Posterior vena cava (tissue), 2 donors: ENCODE results near the gene MACROD1. TPM values are rescaled to one million over a fixed set of nuclear protein-coding genes. Genes with fewer than 3 reads are reported as not detected.

ENCODE experiments used
- DNase-seq: peaks from one replicate; pipeline ENCODE4 v3.0.0-alpha.2; 2020; ENCODE audit warnings: low spot score
- intact Hi-C, 2 donors: fragments of 100-400 bp; cut with DNase I; formaldehyde crosslinking; loops; one replicate each; pipeline versions ENCODE4 v1.14.1 to v1.14.2; 2022 to 2023
- total RNA-seq, 2 donors: library from RNA; stranded (reverse); fragmentation: NEBNext Ultra II Directional; extraction: Animal tissue kit (Norgen Biotek cat#: 25700); gene quantifications; one replicate each; pipeline ENCODE4 v1.2.1, GENCODE V29; 2021
- donor health status: DM: yes; HTN: yes; CAD: no.
- donor health status: DM: yes; HTN: yes; CAD: no.

The MACROD1 gene
- total RNA-seq, 2 donors from 2014 or later: 15.9 to 16.8 TPM

DNA sequence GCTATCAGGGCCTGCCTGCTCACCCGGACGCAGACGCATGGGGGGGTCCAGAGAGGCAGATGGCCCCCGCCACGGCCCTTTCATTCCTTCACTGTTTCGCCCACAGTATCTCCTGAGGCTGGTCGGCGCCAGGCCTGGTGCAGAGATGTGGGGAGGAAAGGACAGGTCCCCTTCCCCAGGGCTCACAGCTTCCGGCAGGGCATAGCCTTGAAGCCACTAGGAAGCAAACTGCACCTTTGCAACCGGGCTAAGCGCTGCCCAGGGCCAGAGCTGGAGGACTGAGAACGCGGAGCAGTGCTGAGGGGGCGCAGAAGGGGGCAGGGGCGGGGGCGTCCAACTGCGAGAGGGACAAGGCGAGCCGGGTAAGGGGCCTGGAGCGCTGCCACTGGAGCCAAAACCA is 150.4 kb downstream of the MACROD1 start:
- intact Hi-C loops: loop anchor here in 1 of 2 donors (5.0 kb wide), 1 partner anchor 1993 kb away; no protein-coding TSS in a partner anchor
- no peak for DNase-seq

- intact Hi-C loops: loop anchor here in 1 of 2 donors (5.0 kb wide), 1 partner anchor 113 kb away; no protein-coding TSS in a partner anchor
- DNase-seq: no peak
These were observed 151.6 kb downstream of the MACROD1 start for GRCh38 chr11:64014356-64014755.

DNA sequence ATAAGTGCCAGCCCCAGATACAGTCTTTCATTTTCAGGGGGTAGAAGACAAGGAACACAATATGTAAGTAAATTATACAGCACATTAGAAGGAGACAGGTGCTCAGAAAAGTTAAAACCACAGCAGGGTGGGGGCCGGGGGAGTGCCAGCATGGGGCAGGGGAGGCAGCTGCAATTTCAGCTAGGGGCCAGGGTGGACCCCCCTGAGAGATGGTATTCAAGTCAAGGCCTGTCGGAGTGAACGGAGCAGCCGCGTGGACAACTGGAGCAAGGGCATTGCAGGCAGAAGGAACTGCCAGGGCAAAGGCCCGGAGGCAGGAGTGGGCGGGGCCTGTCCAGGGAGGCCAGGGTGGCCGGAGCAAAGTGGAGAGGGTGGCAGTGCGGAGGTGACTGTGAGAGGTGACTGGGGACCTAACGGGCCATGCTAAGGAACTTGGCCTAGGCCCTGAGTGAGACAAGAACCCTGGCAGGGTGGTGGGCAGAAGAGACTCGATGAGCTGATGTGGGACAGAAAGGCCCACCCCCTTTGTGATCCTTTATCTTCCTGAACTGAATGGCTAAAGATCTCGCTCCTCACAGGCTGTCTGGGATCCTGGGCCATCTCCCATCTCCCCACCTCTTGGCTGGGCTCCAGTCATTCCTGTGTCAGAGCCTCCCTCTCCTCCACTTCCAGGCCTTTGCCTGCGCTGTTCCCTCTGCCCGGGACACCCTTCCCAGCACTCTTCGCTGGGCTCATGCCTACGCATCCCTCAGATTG is 152.6 kb downstream of the MACROD1 start:
- intact Hi-C loops: loop anchor here in 1 of 2 donors (5.0 kb wide), 1 partner anchor 114 kb away; no protein-coding TSS in a partner anchor
- DNase-seq: no peak

GRCh38 chr11:64011371-64011770 is 154.5 kb downstream of the MACROD1 start:
- DNase-seq: no peak
- intact Hi-C loops: loop anchor here in 1 of 2 donors (5.0 kb wide), 1 partner anchor 116 kb away; no protein-coding TSS in a partner anchor

GRCh38 chr11:64010783-64011182 is 155.1 kb downstream of the MACROD1 start:
- no peak for DNase-seq
- intact Hi-C loops: loop anchor here in 1 of 2 donors (5.0 kb wide), 1 partner anchor 117 kb away; no protein-coding TSS in a partner anchor

DNA sequence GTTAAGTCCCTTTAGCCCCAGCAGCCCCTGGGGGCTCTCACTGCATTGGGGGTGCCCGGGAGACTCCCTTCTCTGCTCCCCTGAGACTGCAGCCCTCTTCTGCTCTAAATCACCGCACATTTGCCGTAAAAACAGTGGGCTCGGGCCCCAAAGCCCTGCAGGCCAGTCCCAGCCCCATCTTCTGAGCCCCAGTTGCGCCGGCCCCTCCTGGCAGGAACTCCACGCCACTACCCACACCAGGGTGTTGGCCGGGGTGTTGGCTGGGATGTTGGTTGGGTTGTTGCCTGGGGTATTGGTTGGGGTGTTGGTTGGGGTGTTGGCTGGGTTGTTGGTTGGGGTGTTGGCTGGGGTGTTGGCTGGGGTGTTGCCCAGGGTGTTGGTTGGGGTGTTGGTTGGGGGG is 156.2 kb downstream of the MACROD1 start:
- DNase-seq: no peak
- intact Hi-C loops: loop anchor here in 1 of 2 donors (5.0 kb wide), 1 partner anchor 118 kb away; no protein-coding TSS in a partner anchor

GRCh38 chr11:64008914-64009633 is 156.8 kb downstream of the MACROD1 start:
- intact Hi-C loops: no loop called here
- no peak for DNase-seq

- intact Hi-C loops: no loop called here
- DNase-seq: no peak
These were observed 157.5 kb downstream of the MACROD1 start for GRCh38 chr11:64008283-64008913.

DNA sequence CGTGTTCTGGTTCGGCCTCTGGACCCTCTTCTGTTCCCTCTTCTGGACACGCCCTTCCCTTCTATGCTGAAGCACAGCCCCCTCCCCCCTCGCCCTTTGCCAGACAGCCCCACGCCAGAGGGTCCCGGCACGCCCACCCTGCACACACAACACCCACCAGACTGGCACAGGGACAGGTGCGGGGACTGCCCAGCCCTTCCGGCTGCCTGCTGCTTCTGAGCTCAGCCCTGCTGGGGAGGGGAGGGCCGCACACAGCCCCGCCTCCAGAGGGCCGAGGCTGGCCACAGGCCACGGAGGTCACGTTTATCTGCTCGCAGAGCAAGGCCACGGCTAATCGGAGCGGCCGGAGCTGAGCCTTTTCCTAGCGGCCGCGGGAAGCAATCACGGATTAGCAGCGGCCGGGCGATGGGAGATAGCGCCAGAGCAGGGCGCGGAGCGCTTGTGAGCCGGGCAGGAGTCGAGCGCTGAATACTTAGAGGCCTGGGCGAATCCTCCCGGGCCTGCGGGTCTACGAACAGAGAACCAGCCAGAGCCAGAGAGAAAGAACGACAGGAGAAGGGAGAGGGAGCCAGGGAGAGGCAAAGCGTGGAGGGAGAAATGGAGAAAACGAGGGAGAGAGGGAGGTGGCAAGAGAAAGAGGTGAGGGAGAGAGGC is 158.2 kb downstream of the MACROD1 start:
- intact Hi-C loops: no loop called here
- peak; percentile 95 for DNase-seq

GRCh38 chr11:64007160-64007628 is 158.7 kb downstream of the MACROD1 start:
- no peak for DNase-seq
- intact Hi-C loops: no loop called here

DNA sequence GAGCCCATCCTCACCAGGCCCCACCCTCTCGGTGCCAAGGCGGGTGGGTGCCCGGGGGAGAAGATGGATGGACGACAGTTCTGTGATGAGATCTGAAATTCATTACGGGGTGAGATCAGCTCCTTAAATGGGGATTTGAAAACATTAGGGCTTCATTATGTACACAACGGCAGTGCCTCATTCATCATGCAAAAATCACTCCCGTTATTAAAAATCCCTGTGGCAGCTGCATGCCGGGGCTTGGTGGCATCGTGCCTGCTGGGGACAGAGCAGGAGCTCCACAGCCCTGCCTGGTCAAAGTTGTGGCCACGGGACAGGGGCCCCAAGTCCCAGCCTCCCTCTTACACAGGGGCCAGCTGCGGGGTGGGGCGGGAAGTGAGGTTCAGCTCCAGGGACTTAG is 159.5 kb downstream of the MACROD1 start:
- DNase-seq: no peak

DNA sequence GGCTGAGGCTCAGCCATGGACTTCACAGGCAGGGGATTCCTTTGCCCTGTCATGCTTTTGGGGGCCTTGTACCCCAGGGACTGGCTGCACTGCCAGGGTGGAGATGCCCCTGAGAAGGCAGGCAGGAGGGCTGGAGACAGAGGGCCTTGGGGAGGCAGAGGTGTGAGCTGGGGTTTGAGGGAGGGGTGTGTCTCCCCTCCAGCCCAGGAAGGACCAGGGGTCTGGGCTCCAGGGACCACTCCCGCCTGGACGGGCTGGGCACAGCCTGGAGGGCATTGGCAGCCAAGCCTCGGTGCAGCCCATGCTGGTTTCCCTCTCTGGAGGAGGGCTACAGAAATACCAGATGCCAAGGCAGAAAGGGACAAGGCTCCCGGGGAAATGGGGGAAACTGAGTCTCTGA is 160.2 kb downstream of the MACROD1 start:
- intact Hi-C loops: no loop called here
- no peak for DNase-seq

More for the DNA sequence above, 159.5 kb downstream of the MACROD1 start:
- intact Hi-C loops: no loop called here

DNA sequence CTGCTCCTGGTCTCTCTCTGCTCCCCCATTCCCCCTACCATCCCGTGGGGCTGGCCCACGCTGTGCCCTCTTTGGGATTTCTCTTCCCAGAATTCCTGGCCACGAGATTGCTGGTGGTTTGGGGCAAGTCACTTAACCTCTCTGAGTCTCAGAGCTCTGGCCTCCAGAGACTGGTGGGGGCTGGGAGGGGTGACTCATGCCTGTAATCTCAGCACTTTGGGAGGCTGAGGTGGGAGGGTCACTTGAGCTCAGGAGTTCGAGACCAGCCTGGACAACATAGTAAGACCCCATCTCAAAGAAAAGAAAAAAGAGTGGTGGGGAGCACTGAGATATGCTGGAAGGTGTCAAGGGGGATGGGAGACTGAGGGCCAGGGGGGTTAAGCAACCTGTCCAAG is 161.3 kb downstream of the MACROD1 start:
- DNase-seq: no peak
- intact Hi-C loops: loop anchor here in 1 of 2 donors (5.0 kb wide), 1 partner anchor 307 kb away; no protein-coding TSS in a partner anchor

GRCh38 chr11:64003807-64004589 is 161.9 kb downstream of the MACROD1 start:
- intact Hi-C loops: loop anchor here in 1 of 2 donors (2.0 to 5.0 kb wide), 2 partner anchors 147 to 307 kb away; no protein-coding TSS in a partner anchor
- no peak for DNase-seq

DNA sequence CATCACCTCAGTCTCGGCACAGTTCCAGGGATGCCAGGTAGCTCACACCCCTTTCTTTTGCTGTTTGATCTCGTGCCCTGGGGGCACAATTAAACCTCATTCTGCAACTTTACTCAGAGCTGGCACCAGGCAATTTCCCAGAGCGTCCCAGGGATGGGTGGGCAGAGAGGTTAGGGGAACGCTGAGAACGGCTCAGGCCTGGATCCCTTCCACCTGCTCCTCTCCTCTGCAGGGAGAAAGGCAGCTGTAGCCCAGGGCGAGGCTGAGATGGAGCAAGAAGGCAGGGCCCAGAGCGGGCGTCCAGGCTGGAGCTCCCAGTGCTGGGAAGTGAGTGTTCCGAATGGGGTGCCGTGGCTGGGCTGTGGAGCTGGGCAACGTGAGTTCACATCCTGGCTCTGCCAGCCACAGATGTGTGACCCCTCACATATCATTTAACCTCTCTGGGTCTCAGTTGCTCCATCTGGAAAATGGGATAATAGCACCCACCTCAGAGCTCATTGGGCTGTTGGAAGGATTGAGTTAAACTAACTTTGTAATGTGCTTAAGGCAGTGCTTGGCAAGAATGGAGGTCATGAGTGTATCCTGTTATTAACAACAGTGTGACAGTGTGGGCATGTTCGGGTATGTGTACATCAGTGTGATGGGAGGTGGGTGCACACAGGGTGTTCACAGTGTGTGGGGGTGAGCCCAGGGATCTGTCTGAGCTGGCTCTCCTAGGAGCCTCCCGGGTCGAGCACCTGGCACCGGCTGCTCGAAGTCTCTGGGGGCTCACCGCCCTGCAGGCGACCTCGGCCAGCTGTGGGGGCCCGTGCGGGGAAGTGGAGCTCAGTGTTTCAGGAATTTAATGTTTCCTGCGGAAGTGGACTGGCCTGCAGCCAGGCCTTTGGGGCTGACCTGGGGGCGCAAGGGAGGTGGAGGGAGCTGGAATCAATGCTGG is 164.2 kb downstream of the MACROD1 start:
- no peak for DNase-seq
- intact Hi-C loops: loop anchor here (2.0 to 5.0 kb wide), 3 partner anchors 147 to 304 kb away; no protein-coding TSS in a partner anchor

- no peak for DNase-seq
- intact Hi-C loops: loop anchor here (2.0 to 5.0 kb wide), 2 partner anchors 148 to 304 kb away; no protein-coding TSS in a partner anchor
These were observed 165.0 kb downstream of the MACROD1 start for GRCh38 chr11:64000740-64001483.
